Measurements from ENCODE around the gene CEP164.

DNA sequence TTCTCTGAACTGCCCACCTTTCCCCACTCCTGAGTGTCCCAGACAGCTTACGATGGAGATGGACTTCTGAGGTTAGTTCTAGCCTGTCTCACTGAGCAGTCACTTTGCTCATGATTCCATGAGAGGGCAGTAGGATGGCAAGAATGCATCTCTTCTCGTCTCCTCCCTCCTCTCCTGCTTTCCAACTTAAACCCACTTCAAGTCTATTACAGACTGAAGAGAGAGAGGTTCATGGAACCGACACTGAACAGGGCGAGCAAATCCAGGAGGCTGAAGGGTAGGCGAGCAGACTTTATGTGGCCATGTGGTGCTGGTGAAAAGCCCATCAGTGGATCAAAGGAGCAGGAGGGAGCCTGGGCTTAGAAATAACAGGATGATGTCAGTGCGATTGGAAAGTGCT lies 38.6 kb downstream of the CEP164 start:
- TF ChIP-seq GATA2 (IDR thresholded peaks at IDR 0.05; ENCODE audit: low read depth, low read length) (no peak), GATA3 (IDR thresholded peaks at IDR 0.05; ENCODE audit: low read depth, low read length) (no peak)

Data from SH-SY5Y (cell line).